Measurements from ENCODE around the gene CCDC107.

The CCDC107 gene

GRCh38 chr9:35700942-35701341 lies 42.9 kb downstream of the CCDC107 start:
- DNase-seq (ENCODE audit: low read depth in 4 of 4, low spot score in 1 of 4) = no peak

GRCh38 chr9:35702696-35703095 lies 44.6 kb downstream of the CCDC107 start:
- no peak for DNase-seq (ENCODE audit: low read depth in 4 of 4, low spot score in 1 of 4)

DNA sequence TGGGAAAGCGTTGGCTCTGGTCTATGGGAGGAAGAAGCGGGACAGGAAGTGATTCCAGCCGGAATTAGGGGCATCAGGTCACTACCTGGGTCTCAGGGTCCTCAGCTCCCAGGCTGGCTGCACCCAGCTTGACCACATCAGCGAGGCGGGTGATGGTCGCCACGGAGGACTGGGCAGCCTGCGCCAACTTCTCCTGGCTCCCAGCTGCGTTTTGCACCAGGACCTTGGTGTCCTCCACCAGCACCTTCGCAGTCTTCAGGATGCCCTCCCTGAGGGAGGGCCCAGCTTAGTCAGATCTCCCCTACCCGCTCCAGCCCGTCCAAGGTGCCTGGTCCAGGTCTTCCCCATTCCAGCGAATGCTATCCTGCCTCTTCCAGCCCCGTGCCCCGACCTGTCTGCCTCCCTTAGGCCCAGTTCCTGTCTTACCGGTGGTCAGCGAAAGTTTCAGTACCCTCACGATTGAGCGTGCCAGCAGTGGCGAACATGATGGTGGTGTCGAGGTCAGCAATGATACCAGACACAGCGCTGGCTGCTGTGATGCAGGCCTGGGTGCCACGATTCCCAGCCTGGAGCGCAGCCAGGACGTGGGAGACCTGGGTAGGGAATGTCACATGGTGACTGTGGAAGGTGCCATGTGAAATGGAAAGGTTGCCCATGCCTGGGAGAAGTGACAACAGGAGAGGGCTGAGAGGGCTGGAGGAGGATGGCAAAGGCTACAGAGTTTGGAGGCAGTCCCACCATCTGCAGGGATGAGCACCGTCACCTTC lies 46.0 kb downstream of the CCDC107 start:
- no peak for DNase-seq (ENCODE audit: low read depth in 4 of 4, low spot score in 1 of 4)

DNA sequence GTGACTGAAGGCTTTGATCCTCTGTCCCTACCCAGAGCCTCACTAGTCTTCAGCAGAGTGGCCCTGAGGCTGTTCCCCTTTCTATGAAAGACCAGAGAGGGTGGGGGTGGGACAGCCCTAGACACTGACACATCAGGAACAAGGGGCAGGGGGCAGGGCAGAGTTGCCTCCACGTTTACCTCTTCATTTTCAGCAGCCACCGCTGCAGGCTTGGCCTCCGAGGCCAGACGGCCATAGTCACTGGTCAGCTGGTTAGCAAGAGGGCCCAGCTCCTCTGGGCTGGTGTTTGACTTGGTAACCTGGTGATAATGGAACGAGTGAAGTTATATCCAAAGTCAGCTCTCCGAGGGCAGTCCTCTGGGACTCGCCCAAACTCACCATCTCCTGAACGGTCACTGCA lies 47.3 kb downstream of the CCDC107 start:
- no peak for DNase-seq (ENCODE audit: low read depth in 4 of 4, low spot score in 1 of 4)

DNA sequence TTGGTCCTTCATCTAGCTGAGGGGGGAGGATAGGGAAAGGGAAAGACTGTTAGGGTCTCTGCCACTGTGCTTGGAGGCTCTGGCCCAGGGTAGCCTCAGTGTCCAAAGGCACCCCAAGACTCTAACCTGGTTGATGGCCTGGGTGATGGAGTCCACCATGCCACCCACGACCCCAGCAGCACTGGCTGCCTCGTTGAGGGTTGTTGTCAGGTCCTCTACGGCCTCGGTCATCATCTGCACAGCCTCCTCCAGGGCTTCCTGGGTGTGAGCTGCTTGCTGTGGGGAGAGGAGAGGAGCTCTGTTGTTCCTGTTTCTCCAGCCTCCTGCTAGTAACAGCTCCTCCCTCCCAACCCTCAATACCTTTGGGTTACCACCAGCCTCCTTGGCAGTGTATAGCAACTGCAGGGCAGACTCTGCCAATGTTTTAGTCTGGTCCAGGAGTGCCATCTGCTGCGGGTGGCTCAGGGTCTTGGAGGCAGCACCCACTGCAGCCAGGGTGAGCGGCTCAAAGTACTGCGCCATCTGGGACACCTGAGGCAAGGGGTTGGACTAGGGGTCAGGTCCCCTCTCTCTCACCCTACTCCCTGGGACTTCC lies 47.8 kb downstream of the CCDC107 start:
- DNase-seq (ENCODE audit: low read depth in 4 of 4, low spot score in 1 of 4) = no peak

- no peak for DNase-seq (ENCODE audit: low read depth in 4 of 4, low spot score in 1 of 4)
Observed at GRCh38 chr9:35706951-35707350, 48.9 kb downstream of the CCDC107 start.

DNA sequence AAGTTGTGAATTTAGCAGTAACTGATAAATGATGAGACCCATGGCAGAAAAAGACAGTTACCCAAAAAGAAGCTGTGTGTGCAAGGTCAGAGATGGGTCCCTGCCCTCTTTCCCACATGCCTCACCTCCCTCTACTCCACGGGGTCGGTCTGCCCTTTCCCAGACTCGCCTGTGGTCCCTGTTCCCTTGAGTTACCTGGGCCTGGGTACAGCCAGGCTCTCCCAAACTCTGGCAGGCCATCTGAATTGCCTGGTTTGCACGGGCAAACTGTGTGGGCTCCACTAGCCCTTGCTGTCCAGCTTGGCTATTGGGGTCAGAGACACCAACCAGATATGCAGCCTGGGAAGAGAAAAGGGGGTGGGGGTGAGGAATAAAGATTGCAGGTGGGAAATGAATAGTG lies 50.1 kb downstream of the CCDC107 start:
- DNase-seq (ENCODE audit: low read depth in 4 of 4, low spot score in 1 of 4) = no peak

DNA sequence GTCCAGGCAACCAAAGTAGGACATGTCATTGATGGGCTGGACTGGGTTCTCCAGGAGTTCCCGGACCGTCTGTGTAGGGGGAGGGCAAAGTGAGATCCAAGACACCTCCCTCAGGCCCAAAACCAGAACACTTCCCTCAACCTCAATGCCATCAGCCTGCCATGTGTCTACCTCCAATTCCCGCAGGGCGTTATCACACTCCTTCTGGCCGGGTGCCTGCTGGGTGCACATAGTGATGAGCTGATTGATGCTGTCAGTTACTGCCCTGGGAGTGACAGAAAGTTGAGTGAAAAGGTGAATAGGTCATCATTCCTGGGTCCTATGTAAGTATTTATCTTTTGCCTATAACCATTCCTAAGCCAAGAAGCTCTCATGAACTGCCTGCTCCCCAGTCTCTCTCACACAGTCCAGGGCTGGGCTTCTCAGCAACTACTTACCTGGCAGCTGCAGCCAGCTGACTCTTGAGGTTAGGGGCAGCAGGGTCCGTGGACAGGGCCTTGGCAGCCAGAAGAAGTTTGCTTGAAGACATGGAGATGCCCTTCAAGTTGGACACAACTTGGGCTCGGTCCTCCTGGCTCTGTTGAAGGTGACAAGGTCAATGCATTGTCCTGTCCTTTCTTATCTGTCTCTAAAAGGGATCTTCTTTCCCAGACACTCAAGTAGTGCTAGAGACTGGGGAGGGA lies 52.9 kb downstream of the CCDC107 start:
- DNase-seq (ENCODE audit: low read depth in 4 of 4, low spot score in 1 of 4) = no peak
